Right atrium auricular region (tissue), 2 donors: ENCODE measurements around the gene CARNS1. TPM values are rescaled to one million over a fixed set of nuclear protein-coding genes. Genes with fewer than 3 reads are reported as not detected.

Experiments
- DNase-seq: peaks from one replicate; pipeline ENCODE4 v3.0.0-alpha.2; 2019; ENCODE audit warnings: low spot score
- H3K27ac ChIP-seq, 2 donors: fragments of 200-600 bp; sonication (generic); 1 replicate in 1 of 2; 2 replicates in 1 of 2; pipeline ENCODE4 v1.5.1; 2016 to 2019
- H3K27me3 ChIP-seq, 2 donors: fragments of 200-600 bp; sonication (generic); one replicate each; pipeline versions ENCODE4 v1.5.1 to v1.6.0; 2017 to 2019
- H3K36me3 ChIP-seq: fragments of 200-600 bp; sonication (generic); one replicate; pipeline ENCODE4 v1.5.1; 2016
- H3K4me1 ChIP-seq, 2 donors: fragments of 200-600 bp; sonication (generic); one replicate each; pipeline versions ENCODE4 v1.5.1 to v1.6.0; 2017 to 2019
- H3K4me3 ChIP-seq, 2 donors: fragments of 200-600 bp; sonication (generic); 1 replicate in 1 of 2; 2 replicates in 1 of 2; pipeline ENCODE4 v1.5.1; 2017 to 2019; ENCODE audit warnings: mild to moderate bottlenecking in 1 of 2, moderate library complexity in 1 of 2
- H3K9me3 ChIP-seq, 2 donors: fragments of 200-600 bp; sonication (generic); one replicate each; pipeline ENCODE4 v1.5.1; 2019
- CTCF ChIP-seq, 2 donors: fragments of 200-600 bp; sonication (generic); IDR thresholded peaks; one replicate each; pipeline ENCODE4 v1.5.1; 2019; ENCODE audit warnings: antibody characterized with exemption in 2 of 2
- total RNA-seq, 2 donors: library from RNA; depleted of rRNA; stranded (reverse); fragments of >200 nt; gene quantifications; one replicate each; pipeline ENCODE4 v1.1.0, GENCODE V29; 2016

The CARNS1 gene
- total RNA-seq, 2 donors from 2014 or later, result 9.7 to 9.9 TPM

- Histone ChIP-seq H3K4me1 (peaks cover 0 to 34% of the 10 kb centered on the region in 2 donors), H3K27me3 (no peaks in the 10 kb centered on the region), H3K27ac (peak overlapping the region in 1 of 2 donors; percentile 39), H3K9me3 (no peaks in the 10 kb centered on the region), H3K36me3 (no peaks in the 10 kb centered on the region), H3K4me3 (no peak overlapping the region)
- no peak for DNase-seq
- TF ChIP-seq CTCF (IDR thresholded peaks at IDR 0.05), result no peak
Measured at GRCh38 chr11:67406420-67406968, 9.0 kb upstream of the CARNS1 start.

GRCh38 chr11:67406969-67407687 lies 8.3 kb upstream of the CARNS1 start:
- Histone ChIP-seq H3K9me3 (no peaks in the 10 kb centered on the region), H3K4me1 (peaks cover 0 to 34% of the 10 kb centered on the region in 2 donors), H3K4me3 (no peak overlapping the region), H3K36me3 (no peaks in the 10 kb centered on the region), H3K27me3 (no peaks in the 10 kb centered on the region), H3K27ac (peak overlapping the region in 1 of 2 donors; percentile 39)
- TF ChIP-seq CTCF (IDR thresholded peaks at IDR 0.05), result peak in 1 of 2 donors; percentile 18
- DNase-seq, result no peak

- H3K4me1 ChIP-seq, result peaks cover 0 to 34% of the 10 kb centered on the region in 2 donors
- H3K36me3 ChIP-seq, result no peaks in the 10 kb centered on the region
- no peak overlapping the region for H3K4me3 ChIP-seq
- no peak for TF ChIP-seq CTCF (IDR thresholded peaks at IDR 0.05)
- no peak overlapping the region for H3K27ac ChIP-seq
- no peaks in the 10 kb centered on the region for H3K27me3 ChIP-seq
- H3K9me3 ChIP-seq, result no peaks in the 10 kb centered on the region
- no peak for DNase-seq
Measured at GRCh38 chr11:67407688-67408163, 7.8 kb upstream of the CARNS1 start.

- no peak overlapping the region for H3K27ac ChIP-seq
- no peaks in the 10 kb centered on the region for H3K9me3 ChIP-seq
- H3K27me3 ChIP-seq, result no peaks in the 10 kb centered on the region
- peaks cover 0 to 30% of the 10 kb centered on the region in 2 donors for H3K4me1 ChIP-seq
- no peak for DNase-seq
- no peaks in the 10 kb centered on the region for H3K36me3 ChIP-seq
- no peak for TF ChIP-seq CTCF (IDR thresholded peaks at IDR 0.05)
- no peak overlapping the region for H3K4me3 ChIP-seq
Measured at GRCh38 chr11:67408437-67409200, 6.9 kb upstream of the CARNS1 start.

DNA sequence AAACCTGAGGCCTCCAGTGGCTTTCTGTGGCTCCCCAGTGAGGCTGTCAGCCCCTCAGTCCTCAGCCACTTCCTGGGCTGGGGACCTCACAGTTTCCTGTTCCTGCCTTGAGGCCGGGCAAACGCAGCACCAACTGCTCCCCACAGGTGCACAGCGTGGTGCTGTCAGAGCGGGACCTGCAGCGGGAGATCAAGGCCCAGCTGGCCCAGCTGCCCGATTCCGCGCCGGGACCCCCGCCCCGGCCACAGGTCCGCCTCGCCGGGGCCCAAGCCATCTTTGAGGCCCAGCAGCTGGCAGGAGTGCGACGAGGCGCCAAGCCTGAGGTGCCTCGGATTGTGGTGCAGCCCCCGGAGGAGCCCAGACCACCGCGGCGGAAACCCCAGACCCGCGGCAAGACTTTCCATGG lies 6.2 kb upstream of the CARNS1 start:
- H3K27me3 ChIP-seq, result no peaks in the 10 kb centered on the region
- no peak for TF ChIP-seq CTCF (IDR thresholded peaks at IDR 0.05)
- H3K4me3 ChIP-seq, result no peak overlapping the region
- no peaks in the 10 kb centered on the region for H3K9me3 ChIP-seq
- no peaks in the 10 kb centered on the region for H3K36me3 ChIP-seq
- H3K27ac ChIP-seq, result no peak overlapping the region
- H3K4me1 ChIP-seq, result peaks cover 0 to 30% of the 10 kb centered on the region in 2 donors
- no peak for DNase-seq
